ENCODE data around the gene CDC42EP2. TPM values are rescaled to one million over a fixed set of nuclear protein-coding genes. Genes with fewer than 3 reads are reported as not detected.

CDC42EP2 gene
- polyA plus RNA-seq, 1 donor (not counting 4 experiments of a cell fraction or from before 2014, with no cell fraction given) = 6.1 TPM

DNA sequence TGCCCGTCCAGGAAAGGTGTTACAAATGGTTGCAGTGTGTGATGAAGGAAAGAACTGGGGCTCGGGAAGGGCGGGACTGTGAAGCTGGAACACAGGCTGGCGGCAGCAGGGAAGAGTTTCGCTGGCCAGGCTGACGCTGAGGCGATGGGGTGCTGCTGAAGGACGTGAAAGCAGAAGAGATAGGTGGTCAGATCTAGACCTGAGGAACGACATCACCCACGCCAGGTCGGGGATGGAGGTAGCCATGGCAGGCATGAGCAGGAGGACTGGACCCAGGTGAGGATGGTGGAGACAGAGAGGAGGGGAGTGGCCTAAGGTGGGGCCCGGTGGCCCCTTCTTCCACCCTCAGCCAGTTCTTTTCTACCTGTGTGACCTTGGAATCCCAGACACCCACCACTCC, 9.1 kb downstream of the CDC42EP2 start:
- Histone ChIP-seq H3K4me2 (ENCODE audit: control insufficient read depth, extremely low read depth, insufficient read depth, low read depth, low read length) (no peak overlapping the region), H4K20me1 (ENCODE audit: control insufficient read depth, extremely low read depth, insufficient read depth, low read length) (peaks cover 16% of the 10 kb centered on the region), H3K36me3 (ENCODE audit: control insufficient read depth in 2 of 2, extremely low read depth in 1 of 2, insufficient read depth in 2 of 2, low read length in 2 of 2) (peaks cover 24 to 27% of the 10 kb centered on the region in 2 experiments), H2AFZ (ENCODE audit: control insufficient read depth, low read length) (no peak overlapping the region), H3K27me3 (ENCODE audit: control insufficient read depth, extremely low read depth, insufficient read depth, low read length) (no peaks in the 10 kb centered on the region), H3K9me3 (ENCODE audit: control insufficient read depth, low read depth, low read length) (no peaks in the 10 kb centered on the region), H3K4me1 (ENCODE audit: control insufficient read depth, extremely low read depth, insufficient read depth, low read length) (no peaks in the 10 kb centered on the region), H3K9me1 (ENCODE audit: control insufficient read depth, extremely low read depth, insufficient read depth, low read length) (no peaks in the 10 kb centered on the region), H3K9ac (ENCODE audit: control insufficient read depth, extremely low read depth, insufficient read depth, low read length) (no peak overlapping the region), H3K27ac (ENCODE audit: control insufficient read depth, insufficient read depth, low read length) (no peak overlapping the region), H3K4me3 (ENCODE audit: control insufficient read depth in 2 of 3, extremely low read depth in 1 of 3, insufficient read depth in 2 of 3, low read depth in 1 of 3, low read length in 3 of 3) (no peak overlapping the region), H3K79me2 (ENCODE audit: control insufficient read depth, insufficient read depth, low read length) (peaks cover 36% of the 10 kb centered on the region)
- dilution Hi-C loops (cut with MboI; ENCODE audit: extremely low pct_ligation_motif_present, low sequenced_read_pairs) = no loop called here
- DNase-seq (ENCODE audit: low read depth, low spot score) = no peak
- TF ChIP-seq, protein P1, sequence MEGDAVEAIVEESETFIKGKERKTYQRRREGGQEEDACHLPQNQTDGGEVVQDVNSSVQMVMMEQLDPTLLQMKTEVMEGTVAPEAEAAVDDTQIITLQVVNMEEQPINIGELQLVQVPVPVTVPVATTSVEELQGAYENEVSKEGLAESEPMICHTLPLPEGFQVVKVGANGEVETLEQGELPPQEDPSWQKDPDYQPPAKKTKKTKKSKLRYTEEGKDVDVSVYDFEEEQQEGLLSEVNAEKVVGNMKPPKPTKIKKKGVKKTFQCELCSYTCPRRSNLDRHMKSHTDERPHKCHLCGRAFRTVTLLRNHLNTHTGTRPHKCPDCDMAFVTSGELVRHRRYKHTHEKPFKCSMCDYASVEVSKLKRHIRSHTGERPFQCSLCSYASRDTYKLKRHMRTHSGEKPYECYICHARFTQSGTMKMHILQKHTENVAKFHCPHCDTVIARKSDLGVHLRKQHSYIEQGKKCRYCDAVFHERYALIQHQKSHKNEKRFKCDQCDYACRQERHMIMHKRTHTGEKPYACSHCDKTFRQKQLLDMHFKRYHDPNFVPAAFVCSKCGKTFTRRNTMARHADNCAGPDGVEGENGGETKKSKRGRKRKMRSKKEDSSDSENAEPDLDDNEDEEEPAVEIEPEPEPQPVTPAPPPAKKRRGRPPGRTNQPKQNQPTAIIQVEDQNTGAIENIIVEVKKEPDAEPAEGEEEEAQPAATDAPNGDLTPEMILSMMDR (optimal IDR thresholded peaks at IDR 0.05 in 1 of 3, IDR thresholded peaks at IDR 0.05 in 1 of 3, conservative IDR thresholded peaks at IDR 0.05 in 1 of 3; ENCODE audit: extremely low read depth in 1 of 3, insufficient read depth in 2 of 3, low read length in 3 of 3) = no peak
- TF ChIP-seq EZH2 (IDR thresholded peaks at IDR 0.05; ENCODE audit: low read length) = no peak
- no peak for FAIRE-seq

DNA sequence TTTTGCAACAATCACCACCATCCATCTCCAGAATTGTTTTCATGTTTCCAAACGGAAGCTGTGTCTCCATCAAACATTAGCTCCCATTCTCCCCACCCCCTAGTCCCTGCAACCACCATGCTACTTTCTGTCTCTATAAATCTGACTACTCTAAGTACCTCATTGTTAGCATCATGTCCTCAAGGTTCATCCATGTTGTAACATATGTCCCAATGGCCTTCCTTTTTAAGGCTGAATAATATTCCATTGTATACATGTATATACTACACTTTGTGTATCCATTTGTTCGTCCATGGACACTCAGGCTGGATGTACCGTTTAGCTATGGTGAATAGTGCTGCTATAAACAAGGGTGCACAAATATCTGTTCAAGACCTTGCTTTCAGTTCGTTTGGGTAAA, 10.8 kb downstream of the CDC42EP2 start:
- DNase-seq (ENCODE audit: low read depth, low spot score) (no peak), FAIRE-seq (no peak)
- dilution Hi-C loops (cut with MboI; ENCODE audit: extremely low pct_ligation_motif_present, low sequenced_read_pairs) = no loop called here
- H2AFZ ChIP-seq (ENCODE audit: control insufficient read depth, low read length) = no peak overlapping the region
- no peak overlapping the region for H3K4me3 ChIP-seq (ENCODE audit: control insufficient read depth in 2 of 3, extremely low read depth in 1 of 3, insufficient read depth in 2 of 3, low read depth in 1 of 3, low read length in 3 of 3)
- H3K9me3 ChIP-seq (ENCODE audit: control insufficient read depth, low read depth, low read length) = no peaks in the 10 kb centered on the region
- no peaks in the 10 kb centered on the region for H3K9me1 ChIP-seq (ENCODE audit: control insufficient read depth, extremely low read depth, insufficient read depth, low read length)
- no peak overlapping the region for H3K27ac ChIP-seq (ENCODE audit: control insufficient read depth, insufficient read depth, low read length)
- TF ChIP-seq EZH2 (IDR thresholded peaks at IDR 0.05; ENCODE audit: low read length) = no peak
- TF ChIP-seq, protein P1 (optimal IDR thresholded peaks at IDR 0.05 in 1 of 3, IDR thresholded peaks at IDR 0.05 in 1 of 3, conservative IDR thresholded peaks at IDR 0.05 in 1 of 3; ENCODE audit: extremely low read depth in 1 of 3, insufficient read depth in 2 of 3, low read length in 3 of 3) = no peak
- peaks cover 21% of the 10 kb centered on the region for H3K79me2 ChIP-seq (ENCODE audit: control insufficient read depth, insufficient read depth, low read length)
- no peak overlapping the region for H3K4me2 ChIP-seq (ENCODE audit: control insufficient read depth, extremely low read depth, insufficient read depth, low read depth, low read length)
- H3K9ac ChIP-seq (ENCODE audit: control insufficient read depth, extremely low read depth, insufficient read depth, low read length) = no peak overlapping the region
- peaks cover 10% of the 10 kb centered on the region for H4K20me1 ChIP-seq (ENCODE audit: control insufficient read depth, extremely low read depth, insufficient read depth, low read length)
- H3K36me3 ChIP-seq (ENCODE audit: control insufficient read depth in 2 of 2, extremely low read depth in 1 of 2, insufficient read depth in 2 of 2, low read length in 2 of 2) = peaks cover 23 to 26% of the 10 kb centered on the region in 2 experiments
- H3K27me3 ChIP-seq (ENCODE audit: control insufficient read depth, extremely low read depth, insufficient read depth, low read length) = no peaks in the 10 kb centered on the region
- H3K4me1 ChIP-seq (ENCODE audit: control insufficient read depth, extremely low read depth, insufficient read depth, low read length) = peaks cover 6% of the 10 kb centered on the region

Measured in keratinocyte (primary cell).